HEK293 (cell line): ENCODE measurements around the gene CELF1.

ENCODE experiments used
- CTCF ChIA-PET: fragments of 350-600 bp; formaldehyde crosslinking; extraction: SDS; loops from one replicate; lab custom pipeline; 2021; ENCODE audit warnings: antibody characterized with exemption; lab: Yijun Ruan, JAX
- POLR2A ChIA-PET: fragments of 300-600 bp; formaldehyde crosslinking; extraction: SDS; loops from one replicate; lab custom pipeline; 2020; ENCODE audit warnings: antibody characterized with exemption, inconsistent platforms; lab: Yijun Ruan, JAX
- H3K27ac ChIP-seq: fragments of 200-500 bp; sonication (Bioruptor generic); 2 replicates; pipeline ENCODE4 v1.5.1; 2014; ENCODE audit warnings: low read depth, low read length, control low read depth, inconsistent platforms; ENCODE audit errors: extremely low read depth
- H3K36me3 ChIP-seq, 2 experiments: fragments of 200-500 bp in 1 of 2; sonication (Bioruptor generic) in 1 of 2; 1 replicate in 1 of 2; 2 replicates in 1 of 2; pipeline ENCODE4 v1.5.1; 2014 to 2017; ENCODE audit warnings: inconsistent platforms in 2 of 2, low read length in 2 of 2; ENCODE audit not compliant: control insufficient read depth in 2 of 2, insufficient read depth in 1 of 2
- H3K4me1 ChIP-seq: fragments of 200-500 bp; sonication (Bioruptor generic); 2 replicates; pipeline ENCODE4 v1.5.1; 2014; ENCODE audit warnings: mild to moderate bottlenecking, low read length, inconsistent platforms; ENCODE audit not compliant: control insufficient read depth, insufficient read depth
- H3K4me3 ChIP-seq: 2 replicates; pipeline ENCODE4 v1.5.1; 2011; ENCODE audit warnings: low read depth, mild to moderate bottlenecking, control low read depth, low read length, moderate library complexity
- H3K9me3 ChIP-seq: fragments of 200-500 bp; sonication (Bioruptor generic); 2 replicates; pipeline ENCODE4 v1.5.1; 2014; ENCODE audit warnings: low read depth, low read length, inconsistent platforms; ENCODE audit not compliant: control insufficient read depth, insufficient read depth
- KLF1 ChIP-seq: fragments of 450-650 bp; formaldehyde crosslinking; IDR thresholded peaks from 2 replicates; pipeline ENCODE4 v1.5.1; 2016; ENCODE audit warnings: missing biosample characterization, missing genetic modification characterization
- KLF16 ChIP-seq: fragments of 450-650 bp; formaldehyde crosslinking; IDR thresholded peaks from 2 replicates; pipeline ENCODE4 v1.5.1; 2017; ENCODE audit warnings: missing biosample characterization, missing genetic modification characterization
- SP2 ChIP-seq: fragments of 450-650 bp; formaldehyde crosslinking; IDR thresholded peaks from 2 replicates; pipeline ENCODE4 v1.5.1; 2016; ENCODE audit warnings: missing biosample characterization, missing genetic modification characterization
- SP7 ChIP-seq: fragments of 450-650 bp; formaldehyde crosslinking; IDR thresholded peaks from 2 replicates; pipeline ENCODE4 v1.5.1; 2016; ENCODE audit warnings: missing biosample characterization, missing genetic modification characterization
- TRIM28 ChIP-seq: IDR thresholded peaks from 2 replicates; pipeline ENCODE4 v1.6.1; 2011; ENCODE audit warnings: low read length, control low read depth, borderline replicate concordance
- ZFP37 ChIP-seq: fragments of 450-650 bp; formaldehyde crosslinking; IDR thresholded peaks from 2 replicates; pipeline ENCODE4 v1.5.1; 2016; ENCODE audit warnings: missing biosample characterization, missing genetic modification characterization
- ZNF114 ChIP-seq: fragments of 450-650 bp; formaldehyde crosslinking; IDR thresholded peaks from 2 replicates; pipeline ENCODE4 v1.5.0; 2017; ENCODE audit warnings: missing biosample characterization, missing genetic modification characterization
- ZNF16 ChIP-seq: fragments of 450-650 bp; formaldehyde crosslinking; IDR thresholded peaks from 2 replicates; pipeline ENCODE4 v1.5.1; 2016; ENCODE audit warnings: low read depth, missing biosample characterization, missing genetic modification characterization
- ZNF266 ChIP-seq: fragments of 450-650 bp; formaldehyde crosslinking; IDR thresholded peaks from 2 replicates; pipeline ENCODE4 v1.5.1; 2016; ENCODE audit warnings: missing biosample characterization, missing genetic modification characterization, low read depth
- ZNF350 ChIP-seq: fragments of 450-650 bp; formaldehyde crosslinking; IDR thresholded peaks from 2 replicates; pipeline ENCODE4 v1.5.0; 2017; ENCODE audit warnings: missing biosample characterization, mild to moderate bottlenecking, missing genetic modification characterization
- ZNF529 ChIP-seq: fragments of 450-650 bp; formaldehyde crosslinking; IDR thresholded peaks from 2 replicates; pipeline ENCODE4 v1.5.1; 2017; ENCODE audit warnings: missing genetic modification characterization, missing biosample characterization; ENCODE audit not compliant: insufficient replicate concordance
- ZNF596 ChIP-seq: fragments of 450-650 bp; IDR thresholded peaks from 2 replicates; pipeline ENCODE4 v1.5.0; 2018; ENCODE audit warnings: missing biosample characterization, mild to moderate bottlenecking, missing genetic modification characterization, moderate library complexity
- ZNF660 ChIP-seq: fragments of 450-650 bp; IDR thresholded peaks from 2 replicates; pipeline ENCODE4 v1.5.1; 2018; ENCODE audit warnings: missing biosample characterization, mild to moderate bottlenecking, missing genetic modification characterization
- ZSCAN16 ChIP-seq: fragments of 450-650 bp; formaldehyde crosslinking; IDR thresholded peaks from 2 replicates; pipeline ENCODE4 v1.5.1; 2016; ENCODE audit warnings: missing biosample characterization, missing genetic modification characterization
- TF ChIP-seq, protein P1 (sequence below): fragments of 450-650 bp; formaldehyde crosslinking; IDR thresholded peaks from 2 replicates; pipeline ENCODE4 v1.5.1; 2017; ENCODE audit warnings: missing biosample characterization, missing genetic modification characterization
- TF ChIP-seq, protein P2 (sequence below): fragments of 450-650 bp; formaldehyde crosslinking; IDR thresholded peaks from 2 replicates; pipeline ENCODE4 v1.5.1; 2016; ENCODE audit warnings: missing biosample characterization, missing genetic modification characterization
- TF ChIP-seq, protein P3 (sequence below): fragments of 450-650 bp; formaldehyde crosslinking; conservative IDR thresholded peaks from 2 replicates; pipeline ENCODE4 v1.5.1; 2016; ENCODE audit warnings: low read depth, missing biosample characterization, missing genetic modification characterization
- TF ChIP-seq, protein P4 (sequence below): fragments of 450-650 bp; formaldehyde crosslinking; IDR thresholded peaks from 2 replicates; pipeline ENCODE4 v1.5.1; 2016; ENCODE audit warnings: missing biosample characterization, missing genetic modification characterization
- TF ChIP-seq, protein P5 (sequence below): fragments of 450-650 bp; formaldehyde crosslinking; IDR thresholded peaks from 2 replicates; pipeline ENCODE4 v1.5.1; 2016; ENCODE audit warnings: missing biosample characterization, missing genetic modification characterization
- TF ChIP-seq, protein P6 (sequence below): fragments of 450-650 bp; formaldehyde crosslinking; IDR thresholded peaks from 2 replicates; pipeline ENCODE4 v1.5.1; 2016; ENCODE audit warnings: missing biosample characterization, missing genetic modification characterization

CELF1 gene

DNA sequence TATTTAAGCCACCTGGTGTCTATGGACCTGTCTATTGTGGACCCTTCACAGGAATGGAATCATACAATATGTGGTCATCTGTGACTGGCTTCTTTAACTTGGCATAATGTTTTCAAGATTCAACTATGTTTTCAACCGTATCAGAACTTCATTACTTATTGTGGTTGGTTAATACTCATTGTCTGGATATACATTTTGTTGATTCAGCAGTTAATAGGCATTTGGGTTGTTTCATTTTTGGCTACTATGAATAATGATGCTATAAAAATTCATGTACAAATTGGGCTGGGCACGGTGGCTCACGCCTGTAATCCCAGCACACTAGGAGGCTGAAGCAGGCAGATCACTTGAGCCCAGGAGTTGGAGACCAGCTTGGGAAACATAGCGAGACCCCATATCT is 101.5 kb downstream of the CELF1 start:
- Histone ChIP-seq H3K4me3 (no peak overlapping the region), H3K4me1 (no peaks in the 10 kb centered on the region), H3K27ac (no peak overlapping the region), H3K36me3 (no peaks in the 10 kb centered on the region), H3K9me3 (no peaks in the 10 kb centered on the region)
- ChIA-PET CTCF (interaction anchor here (4.5 kb wide), 1 partner anchor 79 kb away, joined by 36 read pairs; no protein-coding TSS in a partner anchor), POLR2A (no interaction called here)
- TF ChIP-seq, protein P1, sequence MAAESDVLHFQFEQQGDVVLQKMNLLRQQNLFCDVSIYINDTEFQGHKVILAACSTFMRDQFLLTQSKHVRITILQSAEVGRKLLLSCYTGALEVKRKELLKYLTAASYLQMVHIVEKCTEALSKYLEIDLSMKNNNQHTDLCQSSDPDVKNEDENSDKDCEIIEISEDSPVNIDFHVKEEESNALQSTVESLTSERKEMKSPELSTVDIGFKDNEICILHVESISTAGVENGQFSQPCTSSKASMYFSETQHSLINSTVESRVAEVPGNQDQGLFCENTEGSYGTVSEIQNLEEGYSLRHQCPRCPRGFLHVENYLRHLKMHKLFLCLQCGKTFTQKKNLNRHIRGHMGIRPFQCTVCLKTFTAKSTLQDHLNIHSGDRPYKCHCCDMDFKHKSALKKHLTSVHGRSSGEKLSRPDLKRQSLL (tag by site-specific recombination) = no peak
- TF ChIP-seq ZNF350 (tag by site-specific recombination) = no peak
- TF ChIP-seq, protein P2, sequence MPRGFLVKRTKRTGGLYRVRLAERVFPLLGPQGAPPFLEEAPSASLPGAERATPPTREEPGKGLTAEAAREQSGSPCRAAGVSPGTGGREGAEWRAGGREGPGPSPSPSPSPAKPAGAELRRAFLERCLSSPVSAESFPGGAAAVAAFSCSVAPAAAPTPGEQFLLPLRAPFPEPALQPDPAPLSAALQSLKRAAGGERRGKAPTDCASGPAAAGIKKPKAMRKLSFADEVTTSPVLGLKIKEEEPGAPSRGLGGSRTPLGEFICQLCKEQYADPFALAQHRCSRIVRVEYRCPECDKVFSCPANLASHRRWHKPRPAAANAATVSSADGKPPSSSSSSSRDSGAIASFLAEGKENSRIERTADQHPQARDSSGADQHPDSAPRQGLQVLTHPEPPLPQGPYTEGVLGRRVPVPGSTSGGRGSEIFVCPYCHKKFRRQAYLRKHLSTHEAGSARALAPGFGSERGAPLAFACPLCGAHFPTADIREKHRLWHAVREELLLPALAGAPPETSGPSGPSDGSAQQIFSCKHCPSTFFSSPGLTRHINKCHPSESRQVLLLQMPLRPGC (tag by site-specific recombination) = no peak

DNA sequence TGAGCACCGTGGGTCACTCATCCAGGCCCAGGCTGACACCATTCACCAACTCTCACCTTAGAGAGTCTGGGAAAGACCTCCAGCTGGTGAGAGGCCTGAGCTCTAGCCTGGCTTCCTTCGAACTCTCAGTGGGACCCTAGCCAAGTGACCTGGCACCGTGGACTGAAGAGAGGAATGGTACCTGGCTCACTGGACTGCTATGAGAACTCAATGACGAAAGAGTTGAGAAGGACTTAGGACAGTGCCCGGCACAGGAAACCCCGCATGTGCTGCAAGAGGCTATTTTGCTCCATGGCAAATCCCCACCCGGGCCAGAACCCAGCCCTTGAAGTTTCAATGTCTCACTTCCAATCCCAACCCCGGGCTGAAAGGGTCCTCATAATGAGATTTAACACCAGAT is 103.4 kb downstream of the CELF1 start:
- POLR2A ChIA-PET = no interaction called here
- CTCF ChIA-PET = no interaction called here
- Histone ChIP-seq H3K4me1 (no peaks in the 10 kb centered on the region), H3K36me3 (no peaks in the 10 kb centered on the region), H3K4me3 (no peak overlapping the region), H3K9me3 (no peaks in the 10 kb centered on the region), H3K27ac (no peak overlapping the region)
- TF ChIP-seq, protein P3, sequence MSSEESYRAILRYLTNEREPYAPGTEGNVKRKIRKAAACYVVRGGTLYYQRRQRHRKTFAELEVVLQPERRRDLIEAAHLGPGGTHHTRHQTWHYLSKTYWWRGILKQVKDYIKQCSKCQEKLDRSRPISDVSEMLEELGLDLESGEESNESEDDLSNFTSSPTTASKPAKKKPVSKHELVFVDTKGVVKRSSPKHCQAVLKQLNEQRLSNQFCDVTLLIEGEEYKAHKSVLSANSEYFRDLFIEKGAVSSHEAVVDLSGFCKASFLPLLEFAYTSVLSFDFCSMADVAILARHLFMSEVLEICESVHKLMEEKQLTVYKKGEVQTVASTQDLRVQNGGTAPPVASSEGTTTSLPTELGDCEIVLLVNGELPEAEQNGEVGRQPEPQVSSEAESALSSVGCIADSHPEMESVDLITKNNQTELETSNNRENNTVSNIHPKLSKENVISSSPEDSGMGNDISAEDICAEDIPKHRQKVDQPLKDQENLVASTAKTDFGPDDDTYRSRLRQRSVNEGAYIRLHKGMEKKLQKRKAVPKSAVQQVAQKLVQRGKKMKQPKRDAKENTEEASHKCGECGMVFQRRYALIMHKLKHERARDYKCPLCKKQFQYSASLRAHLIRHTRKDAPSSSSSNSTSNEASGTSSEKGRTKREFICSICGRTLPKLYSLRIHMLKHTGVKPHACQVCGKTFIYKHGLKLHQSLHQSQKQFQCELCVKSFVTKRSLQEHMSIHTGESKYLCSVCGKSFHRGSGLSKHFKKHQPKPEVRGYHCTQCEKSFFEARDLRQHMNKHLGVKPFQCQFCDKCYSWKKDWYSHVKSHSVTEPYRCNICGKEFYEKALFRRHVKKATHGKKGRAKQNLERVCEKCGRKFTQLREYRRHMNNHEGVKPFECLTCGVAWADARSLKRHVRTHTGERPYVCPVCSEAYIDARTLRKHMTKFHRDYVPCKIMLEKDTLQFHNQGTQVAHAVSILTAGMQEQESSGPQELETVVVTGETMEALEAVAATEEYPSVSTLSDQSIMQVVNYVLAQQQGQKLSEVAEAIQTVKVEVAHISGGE (tag by site-specific recombination) = no peak
- no peak for TF ChIP-seq ZNF529 (tag by site-specific recombination)
- TF ChIP-seq ZNF114 = no peak
- TF ChIP-seq ZNF596 (tag by site-specific recombination) = no peak
- no peak for TF ChIP-seq KLF16 (tag by site-specific recombination)
- no peak for TF ChIP-seq SP2 (tag by site-specific recombination)
- TF ChIP-seq SP7 (tag by site-specific recombination) = no peak
- TF ChIP-seq, protein P1 (tag by site-specific recombination) = no peak
- TF ChIP-seq, protein P4, sequence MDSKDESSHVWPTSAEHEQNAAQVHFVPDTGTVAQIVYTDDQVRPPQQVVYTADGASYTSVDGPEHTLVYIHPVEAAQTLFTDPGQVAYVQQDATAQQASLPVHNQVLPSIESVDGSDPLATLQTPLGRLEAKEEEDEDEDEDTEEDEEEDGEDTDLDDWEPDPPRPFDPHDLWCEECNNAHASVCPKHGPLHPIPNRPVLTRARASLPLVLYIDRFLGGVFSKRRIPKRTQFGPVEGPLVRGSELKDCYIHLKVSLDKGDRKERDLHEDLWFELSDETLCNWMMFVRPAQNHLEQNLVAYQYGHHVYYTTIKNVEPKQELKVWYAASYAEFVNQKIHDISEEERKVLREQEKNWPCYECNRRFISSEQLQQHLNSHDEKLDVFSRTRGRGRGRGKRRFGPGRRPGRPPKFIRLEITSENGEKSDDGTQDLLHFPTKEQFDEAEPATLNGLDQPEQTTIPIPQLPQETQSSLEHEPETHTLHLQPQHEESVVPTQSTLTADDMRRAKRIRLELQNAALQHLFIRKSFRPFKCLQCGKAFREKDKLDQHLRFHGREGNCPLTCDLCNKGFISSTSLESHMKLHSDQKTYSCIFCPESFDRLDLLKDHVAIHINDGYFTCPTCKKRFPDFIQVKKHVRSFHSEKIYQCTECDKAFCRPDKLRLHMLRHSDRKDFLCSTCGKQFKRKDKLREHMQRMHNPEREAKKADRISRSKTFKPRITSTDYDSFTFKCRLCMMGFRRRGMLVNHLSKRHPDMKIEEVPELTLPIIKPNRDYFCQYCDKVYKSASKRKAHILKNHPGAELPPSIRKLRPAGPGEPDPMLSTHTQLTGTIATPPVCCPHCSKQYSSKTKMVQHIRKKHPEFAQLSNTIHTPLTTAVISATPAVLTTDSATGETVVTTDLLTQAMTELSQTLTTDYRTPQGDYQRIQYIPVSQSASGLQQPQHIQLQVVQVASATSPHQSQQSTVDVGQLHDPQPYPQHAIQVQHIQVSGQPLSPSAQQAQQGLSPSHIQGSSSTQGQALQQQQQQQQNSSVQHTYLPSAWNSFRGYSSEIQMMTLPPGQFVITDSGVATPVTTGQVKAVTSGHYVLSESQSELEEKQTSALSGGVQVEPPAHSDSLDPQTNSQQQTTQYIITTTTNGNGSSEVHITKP = no peak
- no peak for TF ChIP-seq ZNF16
- no peak for TF ChIP-seq TRIM28
- no peak for TF ChIP-seq ZFP37
- TF ChIP-seq, protein P5, sequence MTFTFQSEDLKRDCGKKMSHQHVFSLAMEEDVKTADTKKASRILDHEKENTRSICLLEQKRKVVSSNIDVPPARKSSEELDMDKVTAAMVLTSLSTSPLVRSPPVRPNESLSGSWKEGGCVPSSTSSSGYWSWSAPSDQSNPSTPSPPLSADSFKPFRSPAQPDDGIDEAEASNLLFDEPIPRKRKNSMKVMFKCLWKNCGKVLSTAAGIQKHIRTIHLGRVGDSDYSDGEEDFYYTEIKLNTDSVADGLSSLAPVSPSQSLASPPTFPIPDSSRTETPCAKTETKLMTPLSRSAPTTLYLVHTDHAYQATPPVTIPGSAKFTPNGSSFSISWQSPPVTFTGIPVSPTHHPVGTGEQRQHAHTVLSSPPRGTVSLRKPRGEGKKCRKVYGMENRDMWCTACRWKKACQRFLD (tag by site-specific recombination) = no peak
- TF ChIP-seq ZNF660 (tag by site-specific recombination) = no peak
- TF ChIP-seq ZSCAN16 (tag by site-specific recombination) = no peak
- no peak for TF ChIP-seq KLF1
- no peak for TF ChIP-seq ZNF266
- TF ChIP-seq, protein P6, sequence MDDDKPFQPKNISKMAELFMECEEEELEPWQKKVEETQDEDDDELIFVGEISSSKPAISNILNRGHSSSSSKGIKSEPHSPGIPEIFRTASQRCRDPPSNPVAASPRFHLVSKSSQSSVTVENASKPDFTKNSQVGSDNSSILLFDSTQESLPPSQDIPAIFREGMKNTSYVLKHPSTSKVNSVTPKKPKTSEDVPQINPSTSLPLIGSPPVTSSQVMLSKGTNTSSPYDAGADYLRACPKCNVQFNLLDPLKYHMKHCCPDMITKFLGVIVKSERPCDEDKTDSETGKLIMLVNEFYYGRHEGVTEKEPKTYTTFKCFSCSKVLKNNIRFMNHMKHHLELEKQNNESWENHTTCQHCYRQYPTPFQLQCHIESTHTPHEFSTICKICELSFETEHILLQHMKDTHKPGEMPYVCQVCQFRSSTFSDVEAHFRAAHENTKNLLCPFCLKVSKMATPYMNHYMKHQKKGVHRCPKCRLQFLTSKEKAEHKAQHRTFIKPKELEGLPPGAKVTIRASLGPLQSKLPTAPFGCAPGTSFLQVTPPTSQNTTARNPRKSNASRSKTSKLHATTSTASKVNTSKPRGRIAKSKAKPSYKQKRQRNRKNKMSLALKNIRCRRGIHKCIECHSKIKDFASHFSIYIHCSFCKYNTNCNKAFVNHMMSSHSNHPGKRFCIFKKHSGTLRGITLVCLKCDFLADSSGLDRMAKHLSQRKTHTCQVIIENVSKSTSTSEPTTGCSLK (tag by site-specific recombination) = no peak
